ENCODE data around the gene GAS6. TPM values are rescaled to one million over a fixed set of nuclear protein-coding genes. Genes with fewer than 3 reads are reported as not detected.

GAS6 gene
- total and polyA plus RNA-seq, 2 donors (not counting 3 experiments of a cell fraction or from before 2014, with no cell fraction given) = 69.2 to 109 TPM

GRCh38 chr13:113849546-113849945, 14.3 kb downstream of the GAS6 start:
- H4K20me1 ChIP-seq (replicated peaks; ENCODE audit: control insufficient read depth, extremely low read depth, insufficient read depth, low read length) = no peaks in the 10 kb centered on the region
- H3K4me3 ChIP-seq (replicated peaks in 1 of 3; ENCODE audit: insufficient read depth in 1 of 3, low read depth in 1 of 3, low read length in 3 of 3) = no peak overlapping the region
- H3K79me2 ChIP-seq (ENCODE audit: control insufficient read depth, insufficient read depth, low read length) = no peaks in the 10 kb centered on the region
- H2AFZ ChIP-seq (ENCODE audit: low read depth, low read length) = no peak overlapping the region
- dilution Hi-C loops (cut with MboI; ENCODE audit: extremely low pct_ligation_motif_present, low sequenced_read_pairs) (no loop called here), intact Hi-C loops (cut with micrococcal nuclease) (no loop called here)
- H3K4me1 ChIP-seq (ENCODE audit: control insufficient read depth, extremely low read depth, insufficient read depth, low read length) = no peaks in the 10 kb centered on the region
- no TSS peak for BruUV-seq (replicated peaks)
- no peak overlapping the region for H3K4me2 ChIP-seq (ENCODE audit: insufficient read depth, low read length)
- peaks cover 0 to 7% of the 10 kb centered on the region in 2 experiments for H3K36me3 ChIP-seq (ENCODE audit: control insufficient read depth in 2 of 2, extremely low read depth in 1 of 2, insufficient read depth in 2 of 2, low read length in 2 of 2)
- no peaks in the 10 kb centered on the region for H3K27me3 ChIP-seq (ENCODE audit: control insufficient read depth in 2 of 2, insufficient read depth in 2 of 2, low read length in 2 of 2)
- no peaks in the 10 kb centered on the region for H3K9me1 ChIP-seq (replicated peaks; ENCODE audit: control insufficient read depth, extremely low read depth, insufficient read depth, low read length)
- ChIA-PET POLR2A (no interaction called here), CTCF (no interaction called here)
- no peak for TF ChIP-seq GATA2 (IDR thresholded peaks at IDR 0.05; ENCODE audit: insufficient read depth, insufficient read length, low read depth, low read length)
- no peak for TF ChIP-seq POLR2A (IDR thresholded peaks at IDR 0.05; ENCODE audit: low read depth, low read length)
- TF ChIP-seq FOS (IDR thresholded peaks at IDR 0.05; ENCODE audit: borderline replicate concordance, insufficient read depth, low read length) = no peak
- TF ChIP-seq EZH2 (IDR thresholded peaks at IDR 0.05; ENCODE audit: borderline replicate concordance, low read depth, low read length, severe bottlenecking) = no peak
- no peak for TF ChIP-seq JUN (IDR thresholded peaks at IDR 0.05; ENCODE audit: borderline replicate concordance, insufficient read depth, insufficient read length, low read depth)
- no peak for TF ChIP-seq CTCF (IDR thresholded peaks at IDR 0.05; ENCODE audit: extremely low read depth in 1 of 2, insufficient read depth in 1 of 2, low read depth in 1 of 2, low read length in 2 of 2)
- TF ChIP-seq MAX (IDR thresholded peaks at IDR 0.05; ENCODE audit: insufficient read depth, insufficient read length) = no peak
- no peak for TF ChIP-seq POLR2AphosphoS5 (IDR thresholded peaks at IDR 0.05; ENCODE audit: insufficient read depth, low read depth, low read length)
- TF ChIP-seq MYC (IDR thresholded peaks at IDR 0.05; ENCODE audit: low read depth, low read length) = no peak
- DNase-seq (ENCODE audit: low read depth, low spot score) (no peak), FAIRE-seq (no peak)
- H3K9ac ChIP-seq (replicated peaks; ENCODE audit: extremely low read depth, insufficient read depth, low read length) = no peak overlapping the region
- no peak overlapping the region for H3K27ac ChIP-seq (ENCODE audit: insufficient read depth, low read depth, low read length)
- no peaks in the 10 kb centered on the region for H3K9me3 ChIP-seq (replicated peaks; ENCODE audit: control insufficient read depth, insufficient read depth, low read length)

All from endothelial cell of umbilical vein (primary cell).